Activated CD8-positive, alpha-beta T cell treated with anti-CD3 and anti-CD28 coated beads for 36 hours (primary cell): ENCODE measurements around the gene DAB1. TPM values are rescaled to one million over a fixed set of nuclear protein-coding genes. Genes with fewer than 3 reads are reported as not detected.

ENCODE experiments used
- ATAC-seq: fragments of 200-7000 bp; cut with Tn5 transposase; one replicate; pipeline ENCODE4 v1.10.0; 2021; ENCODE audit warnings: mild to moderate bottlenecking, moderate library complexity
- CTCF ChIA-PET: fragments of 350-600 bp; sonication (Branson Sonifier 250); formaldehyde crosslinking; loops from one replicate; lab custom pipeline; 2021; ENCODE audit warnings: antibody characterized with exemption; lab: Charles Lee
- POLR2A ChIA-PET: fragments of 350-600 bp; sonication (Branson Sonifier 250); formaldehyde crosslinking; loops from one replicate; lab custom pipeline; 2021; ENCODE audit warnings: antibody characterized with exemption; lab: Charles Lee
- DNase-seq: peaks from one replicate; pipeline ENCODE4 v3.0.0-alpha.2; 2020
- H3K27ac Mint-ChIP-seq: one replicate; pipeline ENCODE4 v1.8.0; 2021; ENCODE audit warnings: mild to moderate bottlenecking, mixed read lengths
- H3K27me3 Mint-ChIP-seq: one replicate; pipeline ENCODE4 v1.8.0; 2021; ENCODE audit warnings: mixed read lengths
- H3K36me3 Mint-ChIP-seq: one replicate; pipeline ENCODE4 v1.8.0; 2021; ENCODE audit warnings: low read depth, mixed read lengths
- H3K4me1 Mint-ChIP-seq: one replicate; pipeline ENCODE4 v1.8.0; 2021; ENCODE audit warnings: low read depth, mixed read lengths
- H3K4me3 Mint-ChIP-seq: one replicate; pipeline ENCODE4 v1.8.0; 2021; ENCODE audit warnings: mild to moderate bottlenecking, moderate library complexity, mixed read lengths
- H3K9me3 Mint-ChIP-seq: one replicate; pipeline ENCODE4 v1.8.0; 2021; ENCODE audit warnings: mixed read lengths
- CTCF ChIP-seq: fragments of 200-600 bp; IDR thresholded peaks from one replicate; pipeline ENCODE4 v1.8.0; 2022; ENCODE audit warnings: antibody characterized with exemption, mild to moderate bottlenecking
- intact Hi-C: fragments of 100-400 bp; cut with micrococcal nuclease; formaldehyde crosslinking; loops from one replicate; pipeline ENCODE4 v1.10.0; 2022
- total RNA-seq, 2 experiments: library from RNA; stranded (reverse); gene quantifications; one replicate each; pipeline ENCODE4 v1.2.3, GENCODE V29; 2021

The DAB1 gene
- total RNA-seq, 2 experiments from 2014 or later, result not detected

GRCh38 chr1:57033222-57034001 lies 390.4 kb downstream of the DAB1 start:
- no peaks in the 10 kb centered on the region for H3K9me3 Mint-ChIP-seq
- no peaks in the 10 kb centered on the region for H3K36me3 Mint-ChIP-seq
- H3K4me3 Mint-ChIP-seq, result no peak overlapping the region
- DNase-seq (no peak), ATAC-seq (no peak)
- no peaks in the 10 kb centered on the region for H3K4me1 Mint-ChIP-seq
- ChIA-PET CTCF (interaction anchor here (1.3 kb wide), 1 partner anchor 213 kb away, joined by 3 read pairs; no protein-coding TSS in a partner anchor), POLR2A (no interaction called here)
- intact Hi-C loops, result no loop called here
- H3K27me3 Mint-ChIP-seq, result peaks cover 4% of the 10 kb centered on the region
- TF ChIP-seq CTCF, result no peak
- H3K27ac Mint-ChIP-seq, result no peak overlapping the region

- ATAC-seq, result no peak
- CTCF ChIA-PET, result no interaction called here
- H3K9me3 Mint-ChIP-seq, result no peaks in the 10 kb centered on the region
- POLR2A ChIA-PET, result no interaction called here
- no peaks in the 10 kb centered on the region for H3K4me1 Mint-ChIP-seq
- no peak for TF ChIP-seq CTCF
- no peak for DNase-seq
- no peak overlapping the region for H3K4me3 Mint-ChIP-seq
- no peaks in the 10 kb centered on the region for H3K36me3 Mint-ChIP-seq
- intact Hi-C loops, result no loop called here
- no peak overlapping the region for H3K27ac Mint-ChIP-seq
- no peaks in the 10 kb centered on the region for H3K27me3 Mint-ChIP-seq
These were observed 397.1 kb downstream of the DAB1 start for GRCh38 chr1:57026624-57027354.

- no peak for TF ChIP-seq CTCF
- ATAC-seq (no peak), DNase-seq (no peak)
- peaks cover 2% of the 10 kb centered on the region for H3K27me3 Mint-ChIP-seq
- H3K36me3 Mint-ChIP-seq, result no peaks in the 10 kb centered on the region
- POLR2A ChIA-PET, result no interaction called here
- CTCF ChIA-PET, result no interaction called here
- H3K4me1 Mint-ChIP-seq, result no peaks in the 10 kb centered on the region
- H3K9me3 Mint-ChIP-seq, result peaks cover 2% of the 10 kb centered on the region
- no peak overlapping the region for H3K4me3 Mint-ChIP-seq
- no peak overlapping the region for H3K27ac Mint-ChIP-seq
- intact Hi-C loops, result no loop called here
These were observed 399.0 kb downstream of the DAB1 start for GRCh38 chr1:57024855-57025254.

- Mint-ChIP-seq H3K4me1 (no peaks in the 10 kb centered on the region), H3K27me3 (peaks cover 2% of the 10 kb centered on the region), H3K27ac (no peak overlapping the region), H3K9me3 (peaks cover 2% of the 10 kb centered on the region), H3K36me3 (no peaks in the 10 kb centered on the region), H3K4me3 (no peak overlapping the region)
- intact Hi-C loops, result no loop called here
- no peak for DNase-seq
- CTCF ChIA-PET, result no interaction called here
- POLR2A ChIA-PET, result no interaction called here
- TF ChIP-seq CTCF, result no peak
- no peak for ATAC-seq
These were observed 399.4 kb downstream of the DAB1 start for GRCh38 chr1:57024428-57024827.

GRCh38 chr1:57020216-57020615 lies 403.6 kb downstream of the DAB1 start:
- DNase-seq (no peak), ATAC-seq (no peak)
- peaks cover 2% of the 10 kb centered on the region for H3K9me3 Mint-ChIP-seq
- no peak overlapping the region for H3K4me3 Mint-ChIP-seq
- no peaks in the 10 kb centered on the region for H3K4me1 Mint-ChIP-seq
- no peaks in the 10 kb centered on the region for H3K36me3 Mint-ChIP-seq
- H3K27ac Mint-ChIP-seq, result no peak overlapping the region
- TF ChIP-seq CTCF, result no peak
- POLR2A ChIA-PET, result no interaction called here
- H3K27me3 Mint-ChIP-seq, result peaks cover 2% of the 10 kb centered on the region
- CTCF ChIA-PET, result no interaction called here
- intact Hi-C loops, result no loop called here
